MM.1S (cell line): ENCODE data around the gene PAGR1.

Experiments
- EZH2 ChIP-seq: fragments of 300-600 bp; sonication (generic); optimal IDR thresholded peaks from 2 replicates; pipeline ENCODE3; 2017; ENCODE audit warnings: low read depth, mild to moderate bottlenecking, antibody characterized with exemption, low read length, mixed read lengths
- EZH2phosphoT487 ChIP-seq: fragments of 300-600 bp; sonication (generic); IDR thresholded peaks from 2 replicates; pipeline ENCODE4 v1.6.1; 2018; ENCODE audit warnings: antibody characterized with exemption, low read length
- TF ChIP-seq, protein P1 (sequence below): fragments of 300-600 bp; sonication (generic); IDR thresholded peaks from 2 replicates; pipeline ENCODE4 v1.5.1; 2016; ENCODE audit warnings: antibody characterized with exemption, low read length, mixed read lengths

GRCh38 chr16:29809031-29809747 is 6.8 kb upstream of the PAGR1 start:
- no peak for TF ChIP-seq EZH2
- TF ChIP-seq, protein P1, sequence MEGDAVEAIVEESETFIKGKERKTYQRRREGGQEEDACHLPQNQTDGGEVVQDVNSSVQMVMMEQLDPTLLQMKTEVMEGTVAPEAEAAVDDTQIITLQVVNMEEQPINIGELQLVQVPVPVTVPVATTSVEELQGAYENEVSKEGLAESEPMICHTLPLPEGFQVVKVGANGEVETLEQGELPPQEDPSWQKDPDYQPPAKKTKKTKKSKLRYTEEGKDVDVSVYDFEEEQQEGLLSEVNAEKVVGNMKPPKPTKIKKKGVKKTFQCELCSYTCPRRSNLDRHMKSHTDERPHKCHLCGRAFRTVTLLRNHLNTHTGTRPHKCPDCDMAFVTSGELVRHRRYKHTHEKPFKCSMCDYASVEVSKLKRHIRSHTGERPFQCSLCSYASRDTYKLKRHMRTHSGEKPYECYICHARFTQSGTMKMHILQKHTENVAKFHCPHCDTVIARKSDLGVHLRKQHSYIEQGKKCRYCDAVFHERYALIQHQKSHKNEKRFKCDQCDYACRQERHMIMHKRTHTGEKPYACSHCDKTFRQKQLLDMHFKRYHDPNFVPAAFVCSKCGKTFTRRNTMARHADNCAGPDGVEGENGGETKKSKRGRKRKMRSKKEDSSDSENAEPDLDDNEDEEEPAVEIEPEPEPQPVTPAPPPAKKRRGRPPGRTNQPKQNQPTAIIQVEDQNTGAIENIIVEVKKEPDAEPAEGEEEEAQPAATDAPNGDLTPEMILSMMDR = no peak
- TF ChIP-seq EZH2phosphoT487 = no peak
